OCI-LY3 (cell line): ENCODE data around the gene PCSK4.

Experiments used
- H2AFZ ChIP-seq: fragments of 200-600, 300-600 bp; shearing (Covaris generic); 2 replicates; pipeline ENCODE4 v1.6.0; 2014; ENCODE audit warnings: antibody characterized with exemption, low read depth, low read length
- H3K27ac ChIP-seq: fragments of 200-600, 300-600 bp; sonication (generic); 2 replicates; pipeline ENCODE4 v1.5.1; 2014; ENCODE audit warnings: mild to moderate bottlenecking, low read length, moderate library complexity, mixed read lengths
- H3K27me3 ChIP-seq: fragments of 200-600, 300-600 bp; sonication (generic); 2 replicates; pipeline ENCODE4 v1.6.1; 2014; ENCODE audit warnings: low read depth, low read length, mixed read lengths
- H3K36me3 ChIP-seq: fragments of 200-600, 300-600 bp; sonication (generic); replicated peaks from 2 replicates; pipeline ENCODE3; 2014; ENCODE audit warnings: low read depth, low read length, mixed read lengths
- H3K4me1 ChIP-seq: fragments of 300-600, 200-600 bp; sonication (generic); 2 replicates; pipeline ENCODE4 v1.6.1; 2014; ENCODE audit warnings: low read length, mixed read lengths
- H3K4me2 ChIP-seq: fragments of 200-600, 300-600 bp; sonication (generic); 2 replicates; pipeline ENCODE4 v1.6.1; 2014; ENCODE audit warnings: low read length, mixed read lengths
- H3K4me3 ChIP-seq: fragments of 300-600, 200-600 bp; sonication (generic); 2 replicates; pipeline ENCODE4 v1.5.1; 2014; ENCODE audit warnings: antibody characterized with exemption, mild to moderate bottlenecking, low read length, moderate library complexity
- H3K79me2 ChIP-seq: fragments of 300-600, 200-600 bp; shearing (Covaris generic); 2 replicates; pipeline ENCODE4 v1.6.1; 2014; ENCODE audit warnings: mild to moderate bottlenecking, low read length, mixed read lengths
- H3K9ac ChIP-seq: fragments of 300-600, 200-600 bp; shearing (Covaris generic); 2 replicates; pipeline ENCODE4 v1.6.0; 2014; ENCODE audit warnings: mild to moderate bottlenecking, low read length, moderate library complexity
- H3K9me3 ChIP-seq: fragments of 200-600, 300-600 bp; shearing (Covaris generic); 2 replicates; pipeline ENCODE4 v1.6.1; 2014; ENCODE audit warnings: low read length, mixed read lengths; ENCODE audit not compliant: insufficient read depth
- H4K20me1 ChIP-seq: fragments of 200-600, 300-600 bp; sonication (generic); 2 replicates; pipeline ENCODE4 v1.6.1; 2016; ENCODE audit warnings: low read length, mixed read lengths; ENCODE audit not compliant: insufficient read depth
- EZH2phosphoT487 ChIP-seq: fragments of 200-600 bp; shearing (Covaris generic); IDR thresholded peaks from 2 replicates; pipeline ENCODE4 v1.6.1; 2018; ENCODE audit warnings: antibody characterized with exemption, mixed run types, low read depth
- TF ChIP-seq, protein P1 (sequence below): fragments of 200-600, 300-600 bp; sonication (generic); IDR thresholded peaks from 2 replicates; pipeline ENCODE4 v1.5.1; 2014; ENCODE audit warnings: antibody characterized with exemption, low read length, low read depth

Gene PCSK4

GRCh38 chr19:1438933-1439354 is 51.2 kb downstream of the PCSK4 start:
- Histone ChIP-seq H3K79me2 (peaks cover 46% of the 10 kb centered on the region), H3K27ac (peak overlapping the region; percentile 64), H3K4me2 (peak overlapping the region; percentile 92), H4K20me1 (peaks cover 53% of the 10 kb centered on the region), H3K4me1 (peaks cover 34% of the 10 kb centered on the region), H2AFZ (no peak overlapping the region), H3K4me3 (peak overlapping the region; percentile 92), H3K9ac (peak overlapping the region; percentile 91), H3K36me3 (peaks cover 58% of the 10 kb centered on the region), H3K9me3 (no peaks in the 10 kb centered on the region), H3K27me3 (no peaks in the 10 kb centered on the region)
- TF ChIP-seq, protein P1, sequence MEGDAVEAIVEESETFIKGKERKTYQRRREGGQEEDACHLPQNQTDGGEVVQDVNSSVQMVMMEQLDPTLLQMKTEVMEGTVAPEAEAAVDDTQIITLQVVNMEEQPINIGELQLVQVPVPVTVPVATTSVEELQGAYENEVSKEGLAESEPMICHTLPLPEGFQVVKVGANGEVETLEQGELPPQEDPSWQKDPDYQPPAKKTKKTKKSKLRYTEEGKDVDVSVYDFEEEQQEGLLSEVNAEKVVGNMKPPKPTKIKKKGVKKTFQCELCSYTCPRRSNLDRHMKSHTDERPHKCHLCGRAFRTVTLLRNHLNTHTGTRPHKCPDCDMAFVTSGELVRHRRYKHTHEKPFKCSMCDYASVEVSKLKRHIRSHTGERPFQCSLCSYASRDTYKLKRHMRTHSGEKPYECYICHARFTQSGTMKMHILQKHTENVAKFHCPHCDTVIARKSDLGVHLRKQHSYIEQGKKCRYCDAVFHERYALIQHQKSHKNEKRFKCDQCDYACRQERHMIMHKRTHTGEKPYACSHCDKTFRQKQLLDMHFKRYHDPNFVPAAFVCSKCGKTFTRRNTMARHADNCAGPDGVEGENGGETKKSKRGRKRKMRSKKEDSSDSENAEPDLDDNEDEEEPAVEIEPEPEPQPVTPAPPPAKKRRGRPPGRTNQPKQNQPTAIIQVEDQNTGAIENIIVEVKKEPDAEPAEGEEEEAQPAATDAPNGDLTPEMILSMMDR = no peak
- no peak for TF ChIP-seq EZH2phosphoT487

- peak within 1 kb of the TSS; percentile 92 for H3K4me2 ChIP-seq
- TF ChIP-seq, protein P1 = peak; percentile 87
- TF ChIP-seq EZH2phosphoT487 = no peak
- H4K20me1 ChIP-seq = peaks cover 55% of the 10 kb centered on the region
- H2AFZ ChIP-seq = peak within 1 kb of the TSS; percentile 50
- H3K9ac ChIP-seq = peak within 1 kb of the TSS; percentile 91
- H3K79me2 ChIP-seq = peaks cover 52% of the 10 kb centered on the region
- H3K9me3 ChIP-seq = no peaks in the 10 kb centered on the region
- peaks cover 63% of the 10 kb centered on the region for H3K36me3 ChIP-seq
- peak within 1 kb of the TSS; percentile 92 for H3K4me3 ChIP-seq
- H3K27me3 ChIP-seq = no peaks in the 10 kb centered on the region
- peak within 1 kb of the TSS; percentile 64 for H3K27ac ChIP-seq
- H3K4me1 ChIP-seq = peaks cover 28% of the 10 kb centered on the region
These were observed 51.9 kb downstream of the PCSK4 start, which contains the start of gene RPS15 for GRCh38 chr19:1438035-1438932. Gene RPS15, plus strand, starts transcription at chr19:1438396. Its CDS starts 30 bp downstream, at chr19:1438426.

- H3K4me1 ChIP-seq = peaks cover 27% of the 10 kb centered on the region
- H3K27ac ChIP-seq = peak overlapping the region; percentile 36
- peaks cover 58% of the 10 kb centered on the region for H3K79me2 ChIP-seq
- H3K36me3 ChIP-seq = peaks cover 65% of the 10 kb centered on the region
- no peak for TF ChIP-seq EZH2phosphoT487
- TF ChIP-seq, protein P1 = no peak
- H3K4me3 ChIP-seq = peak overlapping the region; percentile 74
- peak overlapping the region; percentile 80 for H3K4me2 ChIP-seq
- peaks cover 58% of the 10 kb centered on the region for H4K20me1 ChIP-seq
- no peaks in the 10 kb centered on the region for H3K9me3 ChIP-seq
- no peaks in the 10 kb centered on the region for H3K27me3 ChIP-seq
- H3K9ac ChIP-seq = peak overlapping the region; percentile 58
- peak overlapping the region; percentile 50 for H2AFZ ChIP-seq
These were observed 52.5 kb downstream of the PCSK4 start for GRCh38 chr19:1437609-1438008.

GRCh38 chr19:1435378-1435989 is 54.7 kb downstream of the PCSK4 start:
- peaks cover 56% of the 10 kb centered on the region for H3K36me3 ChIP-seq
- H3K79me2 ChIP-seq = peaks cover 51% of the 10 kb centered on the region
- H3K4me1 ChIP-seq = peaks cover 21% of the 10 kb centered on the region
- H3K9me3 ChIP-seq = no peaks in the 10 kb centered on the region
- H2AFZ ChIP-seq = no peak overlapping the region
- H3K27me3 ChIP-seq = no peaks in the 10 kb centered on the region
- TF ChIP-seq EZH2phosphoT487 = no peak
- TF ChIP-seq, protein P1 = no peak
- H3K9ac ChIP-seq = no peak overlapping the region
- peaks cover 42% of the 10 kb centered on the region for H4K20me1 ChIP-seq
- no peak overlapping the region for H3K4me3 ChIP-seq
- H3K4me2 ChIP-seq = no peak overlapping the region
- no peak overlapping the region for H3K27ac ChIP-seq
